HG03442 (cell line): Measurements from ENCODE around the gene HOXA4.

ENCODE experiments used
- ATAC-seq: cut with Tn5 transposase; IDR thresholded peaks from one replicate; pipeline ENCODE4 v1.9.1; 2021; ENCODE audit warnings: mild to moderate bottlenecking, moderate library complexity; ENCODE audit not compliant: unreplicated experiment

Gene HOXA4

GRCh38 chr7:27158436-27159265, 28.1 kb upstream of the HOXA4 start:
- no peak for ATAC-seq

GRCh38 chr7:27157702-27158431, 27.3 kb upstream of the HOXA4 start:
- no peak for ATAC-seq

GRCh38 chr7:27156916-27157701, 26.6 kb upstream of the HOXA4 start:
- no peak for ATAC-seq

- no peak for ATAC-seq
These were observed 25.9 kb upstream of the HOXA4 start, which contains the start of gene HOXA7 for GRCh38 chr7:27156508-27156898. Gene HOXA7 (minus strand): TSS chr7:27156675. CDS start chr7:27156545, 130 bp downstream.

DNA sequence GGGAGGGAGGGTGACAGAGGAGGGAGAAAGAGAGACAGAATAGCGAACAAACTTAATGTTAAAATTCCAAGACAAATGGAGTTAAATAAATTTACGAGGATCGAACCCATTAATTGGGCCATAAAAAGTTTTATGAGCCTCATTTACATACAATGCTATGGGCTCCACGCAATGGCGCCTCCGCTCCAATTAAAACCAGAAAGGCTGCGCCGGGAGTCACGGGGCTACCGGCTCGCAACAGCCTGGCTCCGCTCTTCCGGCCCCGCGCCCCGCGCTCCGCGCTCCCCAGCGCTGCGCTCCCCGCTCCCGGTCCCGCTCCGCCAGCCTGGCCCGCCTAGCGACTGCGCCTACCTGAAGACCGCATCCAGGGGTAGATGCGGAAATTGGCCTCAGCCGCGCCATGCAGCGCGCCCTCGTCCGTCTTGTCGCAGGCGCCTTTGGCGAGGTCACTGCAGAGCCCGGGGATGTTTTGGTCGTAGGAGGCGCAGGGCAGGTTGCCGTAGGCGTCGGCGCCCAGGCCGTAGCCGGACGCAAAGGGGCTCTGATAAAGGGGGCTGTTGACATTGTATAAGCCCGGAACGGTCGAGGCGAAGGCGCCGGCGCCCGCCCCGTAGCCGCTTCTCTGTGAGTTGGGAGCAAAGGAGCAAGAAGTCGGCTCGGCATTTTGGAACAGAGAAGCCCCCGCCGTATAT, 25.4 kb upstream of the HOXA4 start:
- ATAC-seq = no peak

DNA sequence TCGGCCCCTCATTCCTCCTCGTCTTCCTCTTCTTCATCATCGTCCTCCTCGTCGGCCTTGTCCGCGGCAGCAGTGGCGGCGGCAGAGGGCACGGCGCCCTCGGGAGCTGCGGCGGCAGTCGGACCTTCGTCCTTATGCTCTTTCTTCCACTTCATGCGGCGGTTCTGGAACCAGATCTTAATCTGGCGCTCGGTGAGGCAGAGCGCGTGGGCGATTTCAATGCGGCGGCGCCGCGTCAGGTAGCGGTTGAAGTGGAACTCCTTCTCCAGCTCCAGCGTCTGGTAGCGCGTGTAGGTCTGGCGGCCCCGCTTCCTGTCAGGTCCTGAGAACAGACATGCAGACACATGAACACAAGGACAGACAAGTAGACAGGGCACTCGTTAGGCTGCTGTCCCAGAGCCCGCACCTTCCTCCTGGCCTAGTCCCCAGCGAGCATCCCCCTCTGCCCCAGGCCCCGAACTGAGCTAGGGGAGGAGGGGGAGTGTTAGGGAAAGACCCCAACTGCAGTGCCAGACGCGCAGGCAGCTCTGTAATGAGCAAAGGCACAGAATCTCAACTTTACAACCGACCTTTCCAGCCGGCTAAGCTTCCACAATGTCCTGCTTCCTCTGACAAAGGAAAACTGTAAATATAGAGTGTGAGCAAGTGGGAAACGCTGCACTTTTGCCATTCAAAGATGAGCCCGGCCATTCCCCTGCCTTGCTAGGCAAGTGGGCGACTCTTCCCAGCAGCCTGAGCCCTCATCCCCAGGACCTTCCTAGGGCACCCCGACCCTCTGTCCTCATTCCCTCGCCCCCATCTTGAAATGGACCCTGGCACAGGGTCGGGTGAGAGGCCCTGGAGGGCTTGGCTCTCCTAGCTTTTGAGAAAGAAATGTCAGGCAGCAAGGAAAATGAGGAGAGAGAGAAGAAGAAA, 24.6 kb upstream of the HOXA4 start:
- ATAC-seq = no peak

- no peak for ATAC-seq
These were observed 23.8 kb upstream of the HOXA4 start for GRCh38 chr7:27154369-27154768.

- ATAC-seq = no peak
These were observed 23.0 kb upstream of the HOXA4 start for GRCh38 chr7:27153526-27153925.

- no peak for ATAC-seq
These were observed 22.4 kb upstream of the HOXA4 start for GRCh38 chr7:27152816-27153442.

- no peak for ATAC-seq
These were observed 21.6 kb upstream of the HOXA4 start, which contains the start of gene HOXA3 for GRCh38 chr7:27151931-27152815. Gene HOXA3 (minus strand): TSS chr7:27152583. CDS start chr7:27110640, 41,943 bp downstream.

GRCh38 chr7:27151341-27151930, 20.9 kb upstream of the HOXA4 start:
- ATAC-seq = no peak

- peak; percentile 81 for ATAC-seq
These were observed 20.2 kb upstream of the HOXA4 start for GRCh38 chr7:27150568-27151340.

DNA sequence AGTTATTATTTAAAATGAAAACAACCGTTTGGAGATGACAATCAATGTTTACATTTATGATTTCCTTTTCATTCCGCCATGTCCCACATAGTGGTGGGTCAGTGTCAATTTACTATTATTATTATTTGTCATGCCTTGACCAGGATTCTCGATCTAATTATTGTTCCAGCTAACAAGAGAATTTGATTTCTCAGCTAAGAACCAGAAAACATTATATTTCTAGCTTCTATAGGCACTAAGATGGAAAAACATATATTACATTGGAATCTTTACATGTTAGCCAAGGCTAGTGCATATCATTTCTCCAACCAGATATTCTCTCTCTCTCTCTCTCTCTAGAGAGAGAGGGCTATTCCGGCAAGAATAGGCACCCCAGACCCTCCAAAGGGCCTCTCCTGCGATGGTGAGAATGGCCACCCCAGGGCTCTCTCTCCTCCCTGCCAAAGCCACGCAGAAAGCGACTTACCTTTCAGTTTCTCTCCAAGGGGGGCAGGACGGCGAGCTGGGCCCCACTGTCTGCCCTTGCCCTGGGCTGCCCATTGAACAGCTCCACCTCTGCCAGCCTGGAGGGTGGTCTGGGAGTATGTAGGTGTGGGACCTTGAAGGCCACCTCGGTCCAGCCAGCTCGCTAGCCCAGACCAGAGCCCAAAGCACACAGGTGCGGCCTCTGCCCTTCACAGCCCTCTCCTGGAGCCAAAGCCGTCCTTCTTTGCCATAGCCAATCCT, 19.4 kb upstream of the HOXA4 start:
- no peak for ATAC-seq

- no peak for ATAC-seq
These were observed 18.4 kb upstream of the HOXA4 start for GRCh38 chr7:27148756-27149641.

GRCh38 chr7:27148031-27148755, 17.6 kb upstream of the HOXA4 start:
- no peak for ATAC-seq
